NB4 (cell line): Measurements from ENCODE around the gene CD27.

Source experiments
- CTCF ChIP-seq: IDR thresholded peaks from one replicate; pipeline ENCODE4 v1.5.1; 2012; ENCODE audit warnings: low read depth, low read length
- MYC ChIP-seq: IDR thresholded peaks from 2 replicates; pipeline ENCODE4 v1.6.1; 2011; ENCODE audit warnings: low read depth, low read length
- POLR2A ChIP-seq: IDR thresholded peaks from 2 replicates; pipeline ENCODE4 v1.6.1; 2011; ENCODE audit warnings: mild to moderate bottlenecking; ENCODE audit not compliant: insufficient read length; ENCODE audit errors: extremely low read depth
- TF ChIP-seq, protein P1 (sequence below): IDR thresholded peaks from 2 replicates; pipeline ENCODE4 v1.6.1; 2011; ENCODE audit warnings: low read depth, low read length

DNA sequence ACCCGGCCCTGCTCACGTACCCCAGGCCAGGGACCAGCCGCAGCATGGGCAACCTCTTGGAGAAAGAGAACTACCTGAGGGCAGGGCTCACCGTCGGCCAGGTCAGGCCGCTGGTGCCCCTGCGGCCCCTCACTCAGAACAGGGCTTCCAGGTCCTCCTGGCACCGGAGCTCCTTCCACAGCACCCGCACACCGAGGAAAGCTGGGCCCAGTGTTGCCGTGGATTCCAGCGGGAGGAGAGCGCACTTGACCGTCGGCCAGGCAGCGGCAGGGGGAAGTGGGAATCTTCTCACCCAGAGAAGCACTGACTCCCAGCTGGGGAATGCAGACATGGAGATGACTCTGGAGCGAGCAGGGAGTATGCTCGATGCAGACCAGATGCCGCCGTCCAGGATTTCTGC, 33.7 kb downstream of the CD27 start:
- no peak for TF ChIP-seq POLR2A
- TF ChIP-seq CTCF: no peak
- TF ChIP-seq, protein P1, sequence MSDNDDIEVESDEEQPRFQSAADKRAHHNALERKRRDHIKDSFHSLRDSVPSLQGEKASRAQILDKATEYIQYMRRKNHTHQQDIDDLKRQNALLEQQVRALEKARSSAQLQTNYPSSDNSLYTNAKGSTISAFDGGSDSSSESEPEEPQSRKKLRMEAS: no peak
- no peak for TF ChIP-seq MYC
